Suppressor macrophage (primary cell): ENCODE results near the gene CENPM.

Source experiments
- DNase-seq, 4 experiments: peaks; one replicate each; pipeline ENCODE4 v3.0.0-alpha.2; 2020 to 2022

CENPM gene

DNA sequence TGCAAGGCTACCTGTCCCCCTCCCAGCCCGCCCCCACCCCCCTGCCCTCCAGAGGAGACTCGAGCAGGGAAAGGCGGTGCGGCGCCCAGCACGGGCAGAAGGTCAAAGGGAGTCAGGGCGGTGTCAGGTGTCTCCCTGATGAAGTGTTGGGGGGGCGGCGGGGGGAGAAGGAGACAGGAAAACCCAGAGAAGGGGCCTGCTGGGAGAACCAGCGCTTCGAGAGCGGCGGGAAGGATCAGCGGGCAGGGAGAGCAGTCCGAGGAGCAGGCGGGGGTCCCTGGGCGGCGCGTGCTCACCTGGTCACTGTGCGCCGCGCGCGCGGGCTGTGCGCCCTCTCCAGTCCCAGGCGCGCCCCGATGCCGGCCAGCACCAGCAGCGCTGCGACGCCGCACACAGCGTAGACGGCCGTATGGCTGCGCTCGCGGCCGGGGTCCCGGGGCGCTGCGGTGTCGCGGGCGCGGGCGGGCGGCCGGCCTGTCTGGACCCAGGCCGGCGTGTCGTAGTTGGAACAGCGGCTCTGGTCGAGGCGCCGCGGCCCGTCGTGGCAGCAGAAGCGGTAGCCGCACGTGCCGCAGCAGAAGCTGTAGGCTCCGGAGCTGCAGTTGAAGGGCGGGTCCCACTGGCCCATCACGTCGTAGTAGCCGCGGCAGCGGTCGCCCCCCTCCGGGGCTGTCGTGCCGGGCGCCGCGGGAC is 33.0 kb downstream of the CENPM start:
- peak in 2 of 4 experiments; percentile 24 to 32 for DNase-seq

DNA sequence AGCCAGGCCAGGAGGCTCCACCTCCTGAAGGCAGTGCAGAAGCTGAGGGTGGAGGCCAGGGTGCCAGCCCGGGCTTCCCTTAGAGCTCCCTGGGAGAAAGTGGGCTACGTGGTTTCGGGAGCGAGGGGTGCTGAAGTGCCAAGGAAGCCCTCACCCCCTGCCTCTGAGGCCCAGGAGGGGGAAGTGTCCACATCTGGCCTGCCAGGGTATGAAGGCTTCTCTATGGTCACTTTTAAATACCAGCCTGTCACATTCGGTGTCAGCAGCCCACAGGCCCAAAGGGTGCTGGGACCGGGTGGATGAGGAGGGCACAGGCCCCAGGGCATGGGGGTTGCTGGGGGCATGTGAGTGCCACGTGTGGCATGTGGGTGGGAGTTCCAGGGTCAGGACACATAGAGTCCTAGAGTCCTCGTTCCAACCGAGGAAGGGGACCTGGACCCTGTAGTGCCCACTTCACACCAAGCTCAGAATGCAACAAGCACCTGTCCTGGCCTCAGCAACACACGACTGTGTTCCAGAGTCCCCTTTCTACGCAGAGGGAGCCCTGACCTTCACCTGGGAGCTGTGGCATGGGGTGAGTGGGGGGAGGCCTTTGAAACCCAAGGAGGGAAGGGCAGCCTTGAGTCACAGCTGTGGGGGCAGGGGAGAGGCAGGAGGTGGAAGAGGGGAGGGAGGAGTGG is 33.8 kb downstream of the CENPM start:
- DNase-seq = no peak

DNA sequence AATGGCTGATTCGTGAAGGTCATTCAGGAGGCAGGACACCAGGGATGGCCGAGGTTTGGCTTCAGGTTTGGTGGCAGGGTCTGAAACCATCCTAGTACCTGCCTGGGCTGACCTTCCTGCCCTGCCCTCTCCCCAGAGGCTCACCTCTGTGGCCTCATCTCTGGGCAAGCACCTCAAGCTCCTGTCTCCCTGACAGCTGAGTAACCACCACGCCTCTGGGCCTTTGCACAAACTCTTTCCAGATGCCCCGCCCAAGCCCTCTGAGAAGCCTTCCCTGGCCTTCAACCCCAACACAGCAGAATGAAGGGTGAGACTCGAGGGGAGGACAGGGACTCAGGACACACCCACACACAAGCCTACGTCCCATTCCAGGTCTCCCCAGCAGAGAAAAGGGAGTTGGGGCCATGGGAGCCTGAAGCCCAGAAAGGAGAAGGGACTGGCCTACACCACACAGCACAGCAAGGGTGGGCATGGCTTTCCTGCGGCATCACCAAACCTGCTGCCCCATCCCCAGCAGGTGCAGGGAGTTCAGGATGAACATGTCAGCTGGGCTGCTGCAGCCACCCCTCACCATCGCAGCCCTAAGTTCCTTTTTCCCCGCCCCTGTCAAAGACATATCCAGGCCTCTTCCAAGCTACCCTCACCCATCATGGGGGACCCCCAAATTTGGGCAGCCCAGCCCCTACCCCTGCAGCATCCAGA is 34.5 kb downstream of the CENPM start:
- DNase-seq = no peak

DNA sequence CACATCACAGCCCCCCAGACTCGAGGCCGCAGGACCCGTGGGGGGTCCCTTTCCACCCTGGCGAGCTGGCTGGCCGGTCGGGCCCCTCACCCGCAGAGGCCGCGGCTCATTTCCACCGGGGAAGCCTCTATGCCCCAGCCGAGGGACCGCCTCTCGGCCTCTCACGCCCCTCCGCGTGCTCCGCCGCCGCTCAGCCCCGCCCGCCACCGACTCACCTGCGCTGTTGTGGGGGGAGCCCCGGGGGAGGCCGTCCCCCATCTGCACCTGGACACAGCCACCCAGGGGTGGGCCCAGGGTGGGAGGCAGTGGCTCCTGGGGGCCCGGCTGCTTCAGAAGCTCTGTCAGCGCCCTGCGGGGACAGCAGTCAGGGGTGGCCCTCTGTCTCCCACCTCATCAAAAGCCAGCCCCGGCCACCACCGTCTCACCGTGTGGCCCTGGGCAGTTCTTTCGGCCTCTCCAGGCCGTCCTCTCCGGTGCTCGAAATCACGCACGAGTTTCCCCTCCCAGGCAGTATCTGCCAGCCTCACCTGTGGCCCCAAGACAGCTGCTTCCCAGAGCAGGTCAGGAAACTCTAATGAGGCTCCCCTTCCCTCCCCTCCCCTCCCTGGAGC is 35.8 kb downstream of the CENPM start:
- DNase-seq = no peak

DNA sequence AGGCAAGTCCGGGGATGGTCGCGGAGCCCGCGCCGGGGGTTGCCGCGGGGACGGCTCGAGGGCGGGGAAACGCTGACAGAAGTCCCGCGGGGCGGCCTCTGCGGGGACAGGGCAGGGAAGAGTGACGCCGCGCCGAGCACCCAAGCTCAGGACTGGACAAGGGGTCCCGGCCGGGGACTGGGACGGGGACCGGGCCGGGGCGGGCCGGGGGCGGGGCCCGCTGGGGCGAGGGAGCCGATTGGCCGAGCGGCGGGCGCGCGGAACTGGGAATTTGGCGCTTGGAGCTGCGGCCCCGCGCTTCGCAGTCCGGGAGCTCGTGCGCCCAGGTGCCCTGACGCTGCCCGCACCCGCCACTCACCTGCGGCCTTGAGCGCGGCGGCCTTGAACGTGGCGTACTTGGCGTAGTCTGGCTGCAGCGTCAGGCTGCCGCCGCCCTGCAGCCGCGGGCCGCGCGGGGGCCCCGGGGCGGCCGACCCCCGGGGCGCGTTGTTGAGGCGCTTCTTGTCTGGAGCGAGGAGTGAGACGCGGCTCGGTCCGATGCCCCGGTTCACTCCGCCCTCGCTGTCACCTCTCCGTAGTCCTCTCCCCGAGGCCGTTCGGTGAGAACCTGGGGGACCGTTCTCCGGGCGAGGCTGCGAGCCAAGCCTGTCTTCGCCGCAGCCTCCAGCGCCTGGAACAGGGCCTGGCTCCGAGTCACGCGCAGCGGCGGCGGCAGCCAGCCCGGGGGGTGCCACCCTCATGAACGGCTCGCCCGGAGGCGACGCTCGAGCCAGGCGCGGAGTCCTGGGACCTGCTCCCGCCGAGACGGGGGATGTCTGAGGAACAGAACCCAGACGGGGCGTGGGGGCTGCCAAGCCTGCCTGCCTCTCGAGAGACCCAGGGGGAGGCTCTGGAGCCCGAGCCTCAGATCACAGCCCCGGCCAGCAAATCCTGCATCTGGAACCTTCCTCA is 36.6 kb downstream of the CENPM start:
- DNase-seq = peak in 3 of 4 experiments; percentile 31 to 62 (median 55)

DNA sequence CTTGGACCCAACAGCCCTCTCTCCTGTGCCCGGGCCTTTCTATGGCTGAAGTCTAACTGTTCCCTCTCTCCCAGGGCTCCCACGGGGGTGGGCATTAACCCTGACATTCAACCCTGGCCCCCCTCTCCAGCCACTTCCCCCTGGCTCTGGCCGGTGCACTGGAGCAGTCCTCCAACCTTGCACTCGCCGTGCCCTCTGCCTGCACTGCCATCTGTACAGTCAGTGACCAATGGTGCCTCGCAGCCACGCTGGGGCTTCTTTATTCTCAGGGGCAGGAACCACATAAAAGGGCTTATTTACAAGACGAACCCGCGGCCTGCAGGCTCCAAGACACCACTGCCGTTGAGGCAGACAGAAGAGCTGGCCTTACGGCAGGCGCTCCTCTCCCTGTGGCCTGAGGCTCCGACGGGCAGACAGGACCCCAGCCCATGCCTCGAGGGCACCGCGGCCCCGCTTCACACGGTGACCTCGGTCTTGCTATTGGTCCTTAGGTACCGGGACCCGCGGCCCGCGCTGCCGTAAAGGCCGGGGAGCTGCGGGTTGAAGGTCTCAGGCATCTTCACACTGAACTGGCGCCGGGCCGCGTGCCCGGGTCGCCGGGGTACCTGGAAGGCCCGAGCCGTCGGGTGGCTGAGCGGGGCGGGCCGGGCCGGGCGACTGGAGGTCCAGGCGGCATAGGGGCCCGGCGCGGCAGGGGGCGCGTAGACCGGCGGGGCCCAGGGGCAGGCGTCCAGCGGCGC is 37.5 kb downstream of the CENPM start:
- DNase-seq = no peak

DNA sequence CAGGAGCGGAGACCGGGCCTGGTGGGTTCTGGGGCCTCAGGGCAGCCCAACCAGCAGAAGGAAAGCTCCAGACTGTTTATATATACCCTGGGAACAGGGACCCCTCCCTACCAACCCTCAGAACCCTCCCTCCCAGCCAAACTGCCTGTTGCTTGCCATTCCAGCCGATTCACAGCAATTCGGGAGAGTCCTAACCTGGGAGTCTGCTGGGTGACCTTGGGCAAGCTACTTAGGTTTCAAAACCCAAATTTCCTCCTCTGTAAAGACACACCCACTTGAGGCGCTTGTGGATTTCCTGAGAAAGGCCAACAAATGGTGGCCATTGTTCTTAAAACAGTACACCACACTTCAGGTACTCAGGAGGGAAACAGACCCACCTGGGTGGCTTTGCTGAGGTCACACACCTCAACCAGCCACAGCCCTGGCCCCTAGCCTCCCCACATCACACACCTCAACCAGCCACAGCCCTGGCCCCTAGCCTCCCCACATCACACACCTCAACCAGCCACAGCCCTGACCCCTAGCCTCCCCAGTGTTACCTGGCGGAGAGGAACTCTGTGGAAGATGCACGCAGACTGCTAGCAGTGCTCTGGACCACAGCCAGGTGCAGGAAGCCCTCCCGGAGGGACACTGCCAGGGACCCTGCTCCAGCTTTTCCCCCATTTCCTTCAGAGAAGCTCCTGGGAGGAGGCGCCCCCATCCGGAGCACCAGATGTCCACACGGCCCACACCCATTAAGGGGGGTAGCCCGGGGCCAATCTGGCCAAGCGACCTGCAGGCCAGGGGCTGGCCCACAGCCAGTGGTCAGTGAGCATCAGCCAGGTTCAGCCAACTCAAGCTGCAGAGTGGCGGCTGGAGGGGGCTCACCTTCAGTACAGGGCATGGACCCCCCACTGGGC is 38.3 kb downstream of the CENPM start:
- DNase-seq = no peak

DNA sequence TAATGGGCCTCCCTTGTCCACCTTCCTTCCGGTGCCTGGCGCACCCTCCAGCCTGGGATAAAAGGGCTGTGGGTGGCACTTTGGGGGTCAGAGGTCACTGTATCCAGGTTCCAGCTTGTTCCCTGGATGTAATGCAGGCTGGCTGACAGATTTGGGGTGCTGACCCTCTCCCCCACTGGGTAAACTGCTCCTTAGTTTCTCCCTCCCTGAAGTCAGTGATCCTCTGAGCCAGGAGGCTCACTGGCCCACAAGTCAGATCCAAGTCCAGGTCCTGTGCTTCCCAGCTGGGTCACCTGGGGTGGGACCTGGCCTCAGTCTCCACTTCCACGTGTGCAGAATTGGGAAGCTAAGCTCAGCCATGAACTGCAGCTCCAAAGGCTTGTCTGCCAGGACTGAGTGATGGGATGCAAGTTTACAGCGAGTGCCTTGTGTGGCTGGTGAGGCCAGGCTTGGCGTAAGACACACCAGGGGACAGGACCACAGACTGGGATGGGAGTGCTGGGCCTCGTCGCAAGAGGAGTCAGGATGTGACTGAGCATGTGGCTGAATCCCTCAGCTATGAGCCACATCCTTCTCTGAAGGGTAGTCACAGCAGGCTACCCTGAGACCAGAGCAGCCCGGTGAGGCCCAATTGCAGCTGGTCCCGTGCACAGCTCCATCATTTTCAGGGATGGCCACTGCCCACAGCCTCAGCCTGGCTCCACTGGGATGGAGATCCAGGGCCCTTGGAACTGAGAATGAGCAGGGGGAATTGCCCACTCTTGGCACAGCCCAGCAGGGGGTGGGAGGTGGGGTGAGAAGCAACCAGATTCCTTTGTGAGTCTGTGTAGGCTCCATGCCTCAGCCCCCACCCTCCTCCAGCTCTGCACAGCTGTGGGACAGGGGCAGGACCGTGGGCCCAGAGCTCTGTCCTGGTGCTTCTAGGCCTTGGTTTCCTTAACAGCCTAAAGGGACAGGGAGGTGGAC is 39.2 kb downstream of the CENPM start:
- DNase-seq = no peak

DNA sequence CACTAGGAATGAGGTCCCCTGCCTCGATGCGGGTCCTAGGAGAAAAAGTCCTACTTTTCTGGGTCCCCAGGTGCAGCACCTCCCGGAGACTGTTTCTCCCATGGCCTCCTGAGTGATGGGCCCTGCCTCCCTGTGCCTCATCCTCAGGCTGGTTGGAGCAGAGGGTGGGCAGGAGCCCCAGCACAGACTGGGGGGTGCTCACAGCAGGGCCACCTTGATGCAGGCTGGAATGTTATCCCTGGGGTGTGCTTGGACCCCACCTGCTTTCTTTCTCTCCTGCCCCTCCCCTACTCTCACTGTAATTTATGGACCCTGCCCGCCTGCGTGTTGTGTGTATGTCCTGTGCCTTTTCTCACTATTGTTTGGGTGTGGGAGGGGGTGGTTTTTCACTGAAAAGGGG is 40.1 kb downstream of the CENPM start:
- no peak for DNase-seq

DNA sequence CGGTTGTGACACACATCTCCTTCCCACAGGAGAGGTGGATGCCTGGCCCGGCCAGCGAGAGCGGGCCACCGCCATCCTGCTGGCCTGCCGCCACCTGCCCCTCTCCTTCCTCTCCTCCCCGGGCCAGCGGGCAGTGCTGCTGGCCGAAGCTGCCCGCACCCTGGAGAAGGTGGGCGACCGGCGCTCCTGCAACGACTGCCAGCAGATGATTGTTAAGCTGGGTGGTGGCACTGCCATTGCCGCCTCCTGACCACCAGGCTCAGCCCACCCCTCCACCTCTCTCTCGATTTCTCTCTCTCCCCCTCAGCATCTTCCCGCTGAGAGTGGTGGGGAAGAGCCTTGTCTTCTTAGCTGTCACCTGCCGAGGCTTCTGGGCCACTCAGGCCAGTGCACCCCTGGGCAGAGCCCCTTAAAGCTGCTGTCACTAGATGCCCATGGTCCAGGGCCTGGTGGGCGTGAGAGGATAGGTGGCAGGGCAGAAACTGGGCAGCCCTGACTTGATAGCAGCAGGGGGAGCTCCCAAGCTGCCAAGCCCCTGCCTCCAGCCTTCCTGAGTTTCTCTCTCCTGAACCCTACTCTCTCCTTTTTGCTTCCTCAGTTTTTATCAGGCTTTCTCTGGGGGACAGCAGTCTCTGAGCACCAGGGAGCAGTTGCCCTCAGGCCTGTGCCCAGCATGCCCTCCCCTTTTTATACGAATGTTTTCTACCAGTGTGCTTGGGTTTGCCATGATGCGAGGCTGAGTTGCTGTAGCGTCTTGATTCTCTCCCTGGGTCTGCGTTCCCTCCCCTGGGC is 41.3 kb downstream of the CENPM start:
- no peak for DNase-seq

DNA sequence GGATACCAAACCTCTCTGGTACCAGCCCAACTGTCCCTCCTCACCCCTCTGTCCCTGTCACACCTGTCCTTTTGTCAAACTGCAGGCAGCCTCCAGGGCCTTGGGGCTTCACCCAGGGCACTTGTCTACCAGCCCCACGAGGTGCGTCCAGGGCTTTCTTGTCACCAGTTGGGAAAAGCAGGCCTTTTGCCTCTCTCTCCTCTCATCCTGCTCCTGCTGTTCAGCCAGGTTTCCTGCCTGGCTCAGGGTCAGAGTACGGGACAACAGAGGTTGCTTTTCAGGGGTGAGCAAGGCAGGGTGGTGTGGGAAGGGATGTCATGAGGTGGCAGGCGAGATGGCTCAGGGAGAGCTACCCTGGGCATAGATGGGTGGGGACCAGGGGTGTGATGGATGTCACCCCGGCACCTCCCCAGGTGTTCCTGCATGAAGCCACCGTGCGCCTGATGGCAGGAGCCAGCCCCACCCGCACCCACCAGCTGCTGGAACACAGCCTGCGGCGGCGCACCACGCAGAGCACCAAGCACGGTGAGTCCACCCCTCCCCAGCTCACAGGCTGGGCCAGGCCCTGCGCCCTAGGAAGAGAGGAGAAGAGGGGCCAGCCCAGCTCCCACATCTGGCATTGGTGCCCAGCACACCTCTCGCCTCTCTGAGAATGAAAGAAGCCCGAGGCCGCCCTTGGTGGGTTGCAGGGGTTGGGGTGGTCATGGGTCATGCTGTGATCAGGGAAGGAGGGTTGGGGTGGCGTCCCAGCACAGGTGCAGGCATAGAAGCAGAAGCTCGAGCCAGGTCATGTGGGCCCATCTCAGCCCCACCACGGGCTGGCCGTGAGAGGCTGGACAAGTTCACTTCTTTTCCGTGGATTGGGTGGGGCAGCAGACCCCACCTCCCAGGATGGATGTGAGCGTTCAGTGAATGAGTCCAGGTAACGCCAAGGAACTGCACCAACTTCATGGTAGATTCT is 42.2 kb downstream of the CENPM start:
- DNase-seq = no peak

DNA sequence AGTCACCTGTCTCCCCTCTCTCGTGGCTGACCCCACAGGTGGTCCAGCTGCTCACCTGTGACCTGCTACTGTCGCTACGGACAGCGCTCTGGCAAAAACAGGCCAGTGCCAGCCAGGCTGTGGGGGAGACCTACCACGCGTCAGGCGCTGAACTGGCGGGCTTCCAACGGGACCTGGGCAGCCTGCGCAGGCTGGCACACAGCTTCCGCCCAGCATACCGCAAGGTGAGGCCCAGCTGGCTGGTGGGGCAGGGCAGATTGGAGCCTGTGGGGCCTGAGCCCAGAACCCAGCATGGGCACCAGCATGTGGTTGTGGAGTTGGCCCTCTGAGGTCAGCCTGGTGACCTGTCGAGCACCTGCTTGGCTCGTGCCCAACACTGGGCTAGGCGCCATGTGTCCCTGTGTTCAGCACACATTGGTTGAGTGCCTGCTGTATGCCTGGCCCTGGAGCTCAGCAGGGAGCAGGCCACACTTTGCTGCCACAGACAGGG is 44.0 kb downstream of the CENPM start:
- no peak for DNase-seq

DNA sequence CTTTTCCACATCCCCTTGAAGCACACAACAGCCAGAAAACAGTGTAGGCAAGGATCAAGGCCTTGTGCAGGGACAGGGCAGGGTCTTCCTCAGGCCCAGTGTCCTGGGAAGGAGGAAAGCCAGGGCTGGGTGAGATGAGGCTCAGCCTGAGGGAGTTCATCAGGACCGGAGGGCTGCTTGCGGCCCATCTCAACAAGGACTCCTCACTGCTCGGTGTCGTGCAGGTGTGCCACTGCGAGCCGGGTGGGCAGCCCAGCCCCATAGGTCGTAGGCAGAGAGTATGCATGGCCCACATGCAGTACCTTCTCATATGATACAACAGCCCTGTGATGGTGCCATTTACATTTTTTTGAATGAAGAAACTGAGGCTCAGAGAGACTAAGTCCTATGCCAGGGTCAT is 44.9 kb downstream of the CENPM start:
- DNase-seq = no peak

DNA sequence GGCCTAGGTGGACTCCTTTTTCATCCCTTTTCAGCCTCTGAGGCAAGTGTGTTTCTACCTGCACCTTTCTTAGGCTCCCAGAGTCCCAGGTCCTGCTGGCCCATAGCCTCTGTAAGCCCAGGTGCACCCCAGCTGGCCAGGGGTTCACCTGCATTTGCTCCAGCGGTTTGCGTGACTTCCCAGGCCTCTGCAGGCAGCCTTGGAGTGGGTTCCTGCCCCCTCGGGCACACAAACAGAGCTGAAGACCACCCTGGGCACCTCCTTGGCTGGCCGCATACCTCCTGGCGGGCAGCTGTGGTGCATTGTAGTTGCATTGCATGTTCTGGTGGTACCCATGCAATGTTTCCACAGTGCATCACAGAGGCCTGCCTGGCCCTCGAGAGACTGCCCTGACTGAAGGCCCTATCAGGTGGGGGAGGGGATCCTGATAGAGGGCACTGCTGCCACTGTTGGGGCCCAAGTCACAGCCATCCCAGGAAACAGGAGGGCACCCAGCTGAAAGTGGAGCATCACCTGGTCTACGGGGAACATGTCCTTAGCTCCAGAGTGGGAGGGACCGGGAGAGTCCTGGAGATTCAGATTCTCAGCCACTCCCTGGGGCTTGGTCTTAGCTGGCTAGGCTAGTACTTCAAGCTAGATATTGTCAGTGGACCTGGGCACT is 46.2 kb downstream of the CENPM start:
- DNase-seq = no peak

DNA sequence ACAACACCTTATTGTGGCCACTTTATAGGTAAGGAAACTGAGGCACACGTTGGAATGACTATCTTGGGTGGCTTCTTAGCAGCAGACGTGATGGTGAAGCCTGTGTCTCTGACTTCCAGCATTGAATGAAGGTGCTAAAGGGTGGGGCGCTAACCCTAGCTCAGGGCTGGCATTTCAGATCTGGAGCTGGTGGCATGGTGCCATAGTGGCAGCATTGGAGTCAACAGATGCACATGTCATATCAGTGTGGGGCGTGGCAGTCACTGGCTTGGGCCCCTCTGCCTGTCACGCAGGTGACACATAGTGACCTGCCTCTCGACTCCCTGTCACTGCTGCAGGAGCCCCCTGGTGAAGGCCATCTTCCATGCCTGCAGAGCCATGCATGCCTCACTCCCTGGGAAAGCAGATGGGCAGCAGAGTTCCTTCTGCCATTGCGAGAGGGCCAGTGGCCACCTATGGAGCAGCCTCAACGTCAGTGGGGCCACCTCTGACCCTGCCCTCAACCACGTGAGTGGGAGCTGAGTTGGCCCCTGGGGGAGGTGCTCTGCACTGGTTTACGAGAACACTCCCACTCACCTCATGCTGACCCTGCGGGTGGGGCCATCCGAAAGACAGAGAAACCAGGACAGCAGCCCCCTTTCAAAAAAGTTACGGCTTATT is 46.8 kb downstream of the CENPM start:
- DNase-seq = no peak

DNA sequence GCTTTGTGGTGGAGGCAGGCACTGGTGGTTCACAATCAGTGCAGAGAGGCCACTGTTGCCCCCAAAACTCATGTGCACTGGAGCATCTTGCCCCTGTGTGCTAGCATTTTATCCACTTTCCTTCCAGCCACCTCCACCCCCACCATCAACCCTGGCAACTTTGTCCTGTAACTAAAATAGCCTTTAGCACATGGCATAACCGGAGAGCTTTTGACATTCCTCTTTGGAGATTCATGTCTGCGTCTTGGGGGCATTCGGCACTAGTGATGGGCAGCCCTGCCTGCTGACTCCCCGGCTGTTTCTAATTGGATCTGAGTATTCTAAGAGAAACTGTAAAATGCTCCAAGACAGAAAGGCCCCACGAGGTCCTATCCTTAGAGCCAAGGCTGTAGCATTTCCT is 47.8 kb downstream of the CENPM start:
- no peak for DNase-seq
